Measurements from ENCODE around the gene MTHFSD. TPM values are rescaled to one million over a fixed set of nuclear protein-coding genes. Genes with fewer than 3 reads are reported as not detected.

The MTHFSD gene
- total RNA-seq, 1 experiment from 2014 or later: 11.9 TPM

DNA sequence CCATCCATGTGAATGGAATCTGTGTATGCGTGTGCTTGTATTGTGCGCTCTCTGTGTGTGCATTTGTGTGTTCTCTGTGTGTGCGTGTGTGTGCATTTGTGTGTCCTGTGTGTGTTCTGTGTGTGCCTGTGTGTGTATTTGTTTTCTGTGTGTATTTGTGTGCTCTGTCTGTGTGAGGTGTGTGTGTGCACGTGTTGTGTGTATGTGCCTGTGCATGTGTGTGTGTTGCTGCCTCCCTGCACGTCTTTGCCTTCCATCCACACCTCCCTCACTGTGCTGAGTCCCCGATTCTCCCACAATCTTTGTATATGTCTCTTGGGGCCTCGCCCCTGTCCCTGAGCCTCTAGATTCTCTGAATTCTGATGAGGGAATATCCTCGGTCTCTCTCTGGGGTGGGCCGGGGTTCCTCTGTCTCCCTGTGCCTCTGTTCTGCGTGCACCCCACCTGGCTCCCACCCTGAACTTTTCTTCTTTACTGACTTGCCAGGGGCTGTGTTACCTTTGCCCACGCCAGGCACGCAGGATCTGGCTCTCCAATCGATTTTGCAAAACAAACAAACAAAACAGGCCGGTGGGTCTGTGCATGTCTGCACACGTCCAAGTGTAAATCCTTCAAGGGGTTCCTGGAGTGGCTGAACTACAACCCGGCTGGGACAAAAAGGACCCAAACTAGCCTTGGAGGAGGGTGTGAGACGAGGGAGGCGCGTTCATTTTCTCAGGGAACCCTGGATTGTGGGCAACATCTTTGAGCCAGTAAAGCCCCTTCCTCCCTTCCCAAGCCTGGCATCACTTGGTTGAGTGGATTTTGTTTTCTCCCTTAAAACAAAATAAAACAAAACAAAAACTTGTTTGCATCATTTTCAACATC is 52.8 kb downstream of the MTHFSD start:
- TF ChIP-seq, protein P1, sequence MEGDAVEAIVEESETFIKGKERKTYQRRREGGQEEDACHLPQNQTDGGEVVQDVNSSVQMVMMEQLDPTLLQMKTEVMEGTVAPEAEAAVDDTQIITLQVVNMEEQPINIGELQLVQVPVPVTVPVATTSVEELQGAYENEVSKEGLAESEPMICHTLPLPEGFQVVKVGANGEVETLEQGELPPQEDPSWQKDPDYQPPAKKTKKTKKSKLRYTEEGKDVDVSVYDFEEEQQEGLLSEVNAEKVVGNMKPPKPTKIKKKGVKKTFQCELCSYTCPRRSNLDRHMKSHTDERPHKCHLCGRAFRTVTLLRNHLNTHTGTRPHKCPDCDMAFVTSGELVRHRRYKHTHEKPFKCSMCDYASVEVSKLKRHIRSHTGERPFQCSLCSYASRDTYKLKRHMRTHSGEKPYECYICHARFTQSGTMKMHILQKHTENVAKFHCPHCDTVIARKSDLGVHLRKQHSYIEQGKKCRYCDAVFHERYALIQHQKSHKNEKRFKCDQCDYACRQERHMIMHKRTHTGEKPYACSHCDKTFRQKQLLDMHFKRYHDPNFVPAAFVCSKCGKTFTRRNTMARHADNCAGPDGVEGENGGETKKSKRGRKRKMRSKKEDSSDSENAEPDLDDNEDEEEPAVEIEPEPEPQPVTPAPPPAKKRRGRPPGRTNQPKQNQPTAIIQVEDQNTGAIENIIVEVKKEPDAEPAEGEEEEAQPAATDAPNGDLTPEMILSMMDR (conservative IDR thresholded peaks at IDR 0.05; ENCODE audit: low read depth, low read length): no peak
- no peaks in the 10 kb centered on the region for H3K4me1 ChIP-seq (ENCODE audit: insufficient read depth, low read length)
- ChIA-PET POLR2A (ENCODE audit: unreplicated experiment) (no interaction called here), CTCF (no interaction called here)
- H3F3A ChIP-seq (ENCODE audit: low read length, unreplicated experiment): no peaks in the 10 kb centered on the region
- no peaks in the 10 kb centered on the region for H3K9me2 ChIP-seq (replicated peaks; ENCODE audit: low read length)
- H3K9ac ChIP-seq (ENCODE audit: low read length): no peak overlapping the region
- no TSS peak for BruUV-seq (replicated peaks)
- H3K36me3 ChIP-seq (ENCODE audit: low read depth, low read length): no peaks in the 10 kb centered on the region
- no peak for ATAC-seq
- H3K79me2 ChIP-seq (ENCODE audit: low read length): no peaks in the 10 kb centered on the region
- no peak overlapping the region for H3K4me3 ChIP-seq (ENCODE audit: low read length)
- DNase-seq: no peak
- H3K27ac ChIP-seq (ENCODE audit: low read length): no peak overlapping the region
- intact Hi-C loops (cut with micrococcal nuclease): no loop called here
- H3K9me3 ChIP-seq (ENCODE audit: low read length): no peaks in the 10 kb centered on the region
- H2AFZ ChIP-seq (ENCODE audit: low read length): no peak overlapping the region
- no peak overlapping the region for H3K4me2 ChIP-seq (ENCODE audit: low read length)
- H4K20me1 ChIP-seq (ENCODE audit: low read length): no peaks in the 10 kb centered on the region
- peaks cover 91% of the 10 kb centered on the region for H3K27me3 ChIP-seq (ENCODE audit: low read length)

DNA sequence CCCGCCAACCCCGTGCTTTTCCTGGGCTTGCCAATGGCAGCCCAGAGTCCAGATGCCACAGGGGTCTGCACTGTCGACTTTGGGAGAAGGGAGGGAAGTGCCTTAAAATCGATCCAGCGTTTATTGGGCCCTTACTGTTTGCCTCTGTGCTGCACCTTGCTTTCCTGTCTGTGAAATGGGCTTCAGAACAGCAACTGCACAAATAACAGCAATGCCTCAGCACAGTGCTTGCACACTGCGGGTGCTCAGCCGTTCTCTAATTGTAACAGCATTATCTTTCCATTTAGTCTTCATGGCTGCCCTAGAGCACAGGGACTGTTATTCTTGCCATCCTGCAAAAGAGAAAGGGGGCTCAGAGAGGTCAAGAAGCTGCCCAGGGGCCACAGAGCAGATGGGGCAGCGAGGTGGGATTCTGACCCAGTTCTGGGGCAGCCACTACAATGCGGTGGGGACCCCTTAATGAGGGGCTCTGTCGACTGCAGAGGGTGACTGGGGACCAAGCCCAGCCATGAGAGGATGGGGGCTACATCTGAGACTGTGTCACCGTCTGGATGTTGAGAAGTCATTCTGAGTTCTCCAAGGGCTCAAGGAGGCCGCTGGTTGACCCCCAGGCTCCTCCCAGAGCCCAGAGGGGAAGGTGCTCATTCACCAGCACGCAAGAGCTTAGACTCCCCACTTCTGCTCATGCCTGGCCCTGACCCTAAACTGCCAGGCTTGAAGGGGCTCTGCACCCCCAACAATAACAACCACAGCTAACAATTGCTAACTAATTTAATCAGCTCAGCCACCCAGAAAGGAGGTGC is 54.1 kb downstream of the MTHFSD start:
- TF ChIP-seq EZH2phosphoT487 (IDR thresholded peaks at IDR 0.05; ENCODE audit: borderline replicate concordance, low read length) (no peak), EZH2 (IDR thresholded peaks at IDR 0.05; ENCODE audit: low read length, unreplicated experiment) (no peak)
- TF ChIP-seq, protein P1 (conservative IDR thresholded peaks at IDR 0.05; ENCODE audit: low read depth, low read length): no peak
- POLR2A ChIA-PET (ENCODE audit: unreplicated experiment): interaction anchor here (0.6 kb wide), 1 partner anchor 816 kb away, joined by 3 read pairs; the partner anchor contains the start of gene C16orf95
- Histone ChIP-seq H3K9ac (ENCODE audit: low read length) (no peak overlapping the region), H3F3A (ENCODE audit: low read length, unreplicated experiment) (no peaks in the 10 kb centered on the region), H3K4me2 (ENCODE audit: low read length) (no peak overlapping the region), H2AFZ (ENCODE audit: low read length) (no peak overlapping the region), H3K27ac (ENCODE audit: low read length) (no peak overlapping the region), H3K4me3 (ENCODE audit: low read length) (no peak overlapping the region), H3K79me2 (ENCODE audit: low read length) (no peaks in the 10 kb centered on the region), H3K36me3 (ENCODE audit: low read depth, low read length) (no peaks in the 10 kb centered on the region), H3K9me3 (ENCODE audit: low read length) (no peaks in the 10 kb centered on the region), H4K20me1 (ENCODE audit: low read length) (no peaks in the 10 kb centered on the region), H3K27me3 (ENCODE audit: low read length) (peaks cover 89% of the 10 kb centered on the region), H3K4me1 (ENCODE audit: insufficient read depth, low read length) (no peaks in the 10 kb centered on the region), H3K9me2 (replicated peaks; ENCODE audit: low read length) (no peaks in the 10 kb centered on the region)
- no peak for DNase-seq
- BruUV-seq (replicated peaks): no TSS peak
- intact Hi-C loops (cut with micrococcal nuclease): no loop called here
- CTCF ChIA-PET: no interaction called here
- ATAC-seq: no peak
